ENCODE data around the gene CXorf58. TPM values are rescaled to one million over a fixed set of nuclear protein-coding genes. Genes with fewer than 3 reads are reported as not detected.

CXorf58 gene
- total and polyA plus RNA-seq, 9 of the 15 experiments (the other 6 are each of a cell fraction or from before 2014, with no cell fraction given): 0.10 to 0.27 (median 0.16) TPM; not detected in 3

GRCh38 chrX:23908219-23909004, 606 bp downstream of the CXorf58 start (continued):
- TF ChIP-seq CTCF (IDR thresholded peaks at IDR 0.05 in 2 of 3, conservative IDR thresholded peaks at IDR 0.05 in 1 of 3; ENCODE audit: insufficient read depth in 2 of 3, low read depth in 1 of 3, low read length in 3 of 3): peak; percentile 54 to 59 (median 58); a peak in 5 of 6 replicates
- TF ChIP-seq ETV1 (tag; conservative IDR thresholded peaks at IDR 0.05; ENCODE audit: low read depth): peak; percentile 40
- TF ChIP-seq, protein P1, sequence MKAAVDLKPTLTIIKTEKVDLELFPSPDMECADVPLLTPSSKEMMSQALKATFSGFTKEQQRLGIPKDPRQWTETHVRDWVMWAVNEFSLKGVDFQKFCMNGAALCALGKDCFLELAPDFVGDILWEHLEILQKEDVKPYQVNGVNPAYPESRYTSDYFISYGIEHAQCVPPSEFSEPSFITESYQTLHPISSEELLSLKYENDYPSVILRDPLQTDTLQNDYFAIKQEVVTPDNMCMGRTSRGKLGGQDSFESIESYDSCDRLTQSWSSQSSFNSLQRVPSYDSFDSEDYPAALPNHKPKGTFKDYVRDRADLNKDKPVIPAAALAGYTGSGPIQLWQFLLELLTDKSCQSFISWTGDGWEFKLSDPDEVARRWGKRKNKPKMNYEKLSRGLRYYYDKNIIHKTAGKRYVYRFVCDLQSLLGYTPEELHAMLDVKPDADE (conservative IDR thresholded peaks at IDR 0.05; ENCODE audit: control insufficient read depth, low read depth, low read length): no peak
- TF ChIP-seq CREM (IDR thresholded peaks at IDR 0.05; ENCODE audit: low read depth): peak; percentile 65
- TF ChIP-seq, protein P2, sequence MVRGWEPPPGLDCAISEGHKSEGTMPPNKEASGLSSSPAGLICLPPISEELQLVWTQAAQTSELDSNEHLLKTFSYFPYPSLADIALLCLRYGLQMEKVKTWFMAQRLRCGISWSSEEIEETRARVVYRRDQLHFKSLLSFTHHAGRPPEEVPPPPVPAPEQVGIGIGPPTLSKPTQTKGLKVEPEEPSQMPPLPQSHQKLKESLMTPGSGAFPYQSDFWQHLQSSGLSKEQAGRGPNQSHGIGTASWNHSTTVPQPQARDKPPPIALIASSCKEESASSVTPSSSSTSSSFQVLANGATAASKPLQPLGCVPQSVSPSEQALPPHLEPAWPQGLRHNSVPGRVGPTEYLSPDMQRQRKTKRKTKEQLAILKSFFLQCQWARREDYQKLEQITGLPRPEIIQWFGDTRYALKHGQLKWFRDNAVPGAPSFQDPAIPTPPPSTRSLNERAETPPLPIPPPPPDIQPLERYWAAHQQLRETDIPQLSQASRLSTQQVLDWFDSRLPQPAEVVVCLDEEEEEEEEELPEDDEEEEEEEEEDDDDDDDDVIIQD (CRISPR knock-in tag; IDR thresholded peaks at IDR 0.05): 0 out of 2 replicates have a peak, but pooled peaks have one; percentile 30
- TF ChIP-seq ATF1 (CRISPR knock-in tag; IDR thresholded peaks at IDR 0.05): no peak
- peak; percentile 7; the same call in 1 of the 2 replicates for TF ChIP-seq ATF1 (tag; IDR thresholded peaks at IDR 0.05)
- no peak for TF ChIP-seq FOXA3 (CRISPR knock-in tag; conservative IDR thresholded peaks at IDR 0.05 in 1 of 2, IDR thresholded peaks at IDR 0.05 in 1 of 2)
- peak; percentile 43 for TF ChIP-seq HDAC3 (IDR thresholded peaks at IDR 0.05; ENCODE audit: borderline replicate concordance, partially characterized antibody)
- TF ChIP-seq CHD4 (IDR thresholded peaks at IDR 0.05; ENCODE audit: insufficient read depth, insufficient replicate concordance, low read depth, low read length, poor library complexity, severe bottlenecking): peak; percentile 93
- no peak for TF ChIP-seq MBD2 (IDR thresholded peaks at IDR 0.05; ENCODE audit: borderline replicate concordance, low read depth)
